ENCODE measurements around the gene PROX2.
A peak's percentile ranks its signal among the peaks of the same experiment; 100 is the strongest.

The PROX2 gene

DNA sequence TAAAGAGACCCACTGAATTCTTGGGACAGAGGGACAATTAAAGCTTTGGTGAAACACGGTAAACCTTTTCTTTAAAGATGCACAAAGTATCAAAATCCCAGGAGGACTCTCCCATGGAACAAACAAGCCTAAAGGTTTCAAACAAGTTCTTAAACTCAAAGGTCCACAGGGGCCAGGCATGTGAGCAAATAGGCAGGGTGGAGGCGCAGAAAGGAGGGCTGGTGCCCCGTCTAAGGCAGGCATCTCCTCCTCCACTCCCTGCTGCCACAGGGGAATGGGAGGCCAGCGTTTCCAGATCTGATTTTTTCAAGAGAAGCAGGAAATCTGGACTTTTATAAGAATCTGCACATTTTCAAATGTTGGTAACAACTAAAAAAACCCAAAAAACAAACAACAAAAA is 39.5 kb upstream of the PROX2 start:
- no peak overlapping the region for H3K4me3 ChIP-seq (ENCODE audit: control insufficient read depth, low read depth, low read length)
- TF ChIP-seq CTCF (IDR thresholded peaks at IDR 0.05; ENCODE audit: control insufficient read depth, insufficient read depth, low read depth, low read length, missing control alignments), result no peak

GRCh38 chr14:74913986-74914573 is 38.1 kb upstream of the PROX2 start:
- peak; percentile 37 for DNase-seq (ENCODE audit: low read depth)
- TF ChIP-seq CTCF (IDR thresholded peaks at IDR 0.05; ENCODE audit: control insufficient read depth, insufficient read depth, low read depth, low read length, missing control alignments), result peak; percentile 93
- no peak overlapping the region for H3K4me3 ChIP-seq (ENCODE audit: control insufficient read depth, low read depth, low read length)

More for the DNA sequence above, 39.5 kb upstream of the PROX2 start:
- DNase-seq (ENCODE audit: low read depth), result no peak

GRCh38 chr14:74913393-74913910 is 37.5 kb upstream of the PROX2 start:
- no peak for TF ChIP-seq CTCF (IDR thresholded peaks at IDR 0.05; ENCODE audit: control insufficient read depth, insufficient read depth, low read depth, low read length, missing control alignments)
- DNase-seq (ENCODE audit: low read depth), result no peak
- no peak overlapping the region for H3K4me3 ChIP-seq (ENCODE audit: control insufficient read depth, low read depth, low read length)

GRCh38 chr14:74912801-74913200 is 36.9 kb upstream of the PROX2 start:
- no peak for DNase-seq (ENCODE audit: low read depth)
- no peak for TF ChIP-seq CTCF (IDR thresholded peaks at IDR 0.05; ENCODE audit: control insufficient read depth, insufficient read depth, low read depth, low read length, missing control alignments)
- H3K4me3 ChIP-seq (ENCODE audit: control insufficient read depth, low read depth, low read length), result no peak overlapping the region

DNA sequence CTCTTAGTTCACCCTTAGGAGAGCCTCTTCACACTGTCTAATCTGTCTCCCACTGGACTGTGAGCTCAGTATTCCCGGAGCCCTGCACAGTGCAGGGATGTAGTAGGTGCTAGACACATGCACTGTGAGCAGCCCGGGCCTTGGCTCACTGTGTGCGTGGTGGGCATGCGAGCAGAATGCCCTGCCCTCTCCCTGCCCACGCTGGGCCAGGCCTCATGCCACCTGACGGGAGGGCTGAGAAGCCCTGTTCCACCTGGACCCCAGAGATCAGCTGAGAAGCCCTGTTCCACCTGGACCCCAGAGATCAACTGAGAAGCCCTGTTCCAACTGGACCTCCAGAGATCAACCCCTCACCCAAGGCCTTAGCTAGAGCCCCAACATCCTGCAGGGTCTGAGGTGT is 36.2 kb upstream of the PROX2 start:
- no peak for DNase-seq (ENCODE audit: low read depth)
- no peak for TF ChIP-seq CTCF (IDR thresholded peaks at IDR 0.05; ENCODE audit: control insufficient read depth, insufficient read depth, low read depth, low read length, missing control alignments)
- no peak overlapping the region for H3K4me3 ChIP-seq (ENCODE audit: control insufficient read depth, low read depth, low read length)

DNA sequence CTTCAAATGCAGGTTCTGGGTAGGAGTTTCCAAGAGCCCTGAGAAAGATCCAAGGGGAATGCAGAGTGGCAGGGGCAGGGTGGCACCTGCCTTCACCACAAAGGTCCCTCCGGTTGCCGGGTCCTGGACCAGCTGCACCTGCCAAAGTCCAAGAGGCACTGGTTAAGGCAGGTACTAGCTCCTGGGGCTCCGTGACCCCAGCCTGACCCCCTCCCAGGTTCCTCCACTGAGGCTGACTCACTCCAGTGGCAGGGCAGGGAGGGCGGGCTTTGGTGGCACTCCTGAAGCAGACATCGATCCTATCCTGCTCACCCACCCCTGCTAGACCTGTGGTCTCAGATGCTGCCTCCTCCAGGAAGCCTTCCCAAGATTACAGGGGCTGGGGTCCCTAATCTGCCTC is 35.8 kb upstream of the PROX2 start:
- H3K4me3 ChIP-seq (ENCODE audit: control insufficient read depth, low read depth, low read length), result no peak overlapping the region
- no peak for DNase-seq (ENCODE audit: low read depth)
- TF ChIP-seq CTCF (IDR thresholded peaks at IDR 0.05; ENCODE audit: control insufficient read depth, insufficient read depth, low read depth, low read length, missing control alignments), result no peak
